ENCODE measurements around the gene AKAP10. TPM values are rescaled to one million over a fixed set of nuclear protein-coding genes. Genes with fewer than 3 reads are reported as not detected.

The AKAP10 gene
- 25.3 and 27.1 TPM in 2 replicates for total RNA-seq
- 10.0 and 10.6 TPM in 2 replicates for polyA plus RNA-seq
- 10.7 and 11.3 TPM in 2 replicates for polyA plus RNA-seq (2011; cell fraction: cytosol; rRNA removed)
- 30.4 and 35.7 TPM in 2 replicates for polyA plus RNA-seq (2011; cell fraction: nucleus; rRNA removed)
- polyA plus RNA-seq (2012) = 14.9 and 15.7 TPM in 2 replicates
- 40.9 and 65.5 TPM in 2 replicates for polyA minus RNA-seq
- 19.5 TPM for polyA minus RNA-seq (2011; cell fraction: cytosol; rRNA and poly(A)+ RNA removed)
- 37.4 and 55.9 TPM in 2 replicates for polyA minus RNA-seq (2011; cell fraction: nucleus; rRNA and poly(A)+ RNA removed)
- Bru-seq, nascent RNA = percentile 83 among the genes with signal in this experiment
- percentile 75 among the genes with signal in this experiment for BruChase-seq, experiment 1, labeled RNA remaining after a 6-hour chase
- percentile 81 among the genes with signal in this experiment for BruChase-seq, experiment 2, labeled RNA remaining after a 2-hour chase
- long read RNA-seq, full-length matches to known transcripts = 27 of 39 reads
- long read RNA-seq, partial matches to known transcripts = 4 of 39 reads
- long read RNA-seq, other reads (novel, unspliced or antisense) = 8 of 39 reads

DNA sequence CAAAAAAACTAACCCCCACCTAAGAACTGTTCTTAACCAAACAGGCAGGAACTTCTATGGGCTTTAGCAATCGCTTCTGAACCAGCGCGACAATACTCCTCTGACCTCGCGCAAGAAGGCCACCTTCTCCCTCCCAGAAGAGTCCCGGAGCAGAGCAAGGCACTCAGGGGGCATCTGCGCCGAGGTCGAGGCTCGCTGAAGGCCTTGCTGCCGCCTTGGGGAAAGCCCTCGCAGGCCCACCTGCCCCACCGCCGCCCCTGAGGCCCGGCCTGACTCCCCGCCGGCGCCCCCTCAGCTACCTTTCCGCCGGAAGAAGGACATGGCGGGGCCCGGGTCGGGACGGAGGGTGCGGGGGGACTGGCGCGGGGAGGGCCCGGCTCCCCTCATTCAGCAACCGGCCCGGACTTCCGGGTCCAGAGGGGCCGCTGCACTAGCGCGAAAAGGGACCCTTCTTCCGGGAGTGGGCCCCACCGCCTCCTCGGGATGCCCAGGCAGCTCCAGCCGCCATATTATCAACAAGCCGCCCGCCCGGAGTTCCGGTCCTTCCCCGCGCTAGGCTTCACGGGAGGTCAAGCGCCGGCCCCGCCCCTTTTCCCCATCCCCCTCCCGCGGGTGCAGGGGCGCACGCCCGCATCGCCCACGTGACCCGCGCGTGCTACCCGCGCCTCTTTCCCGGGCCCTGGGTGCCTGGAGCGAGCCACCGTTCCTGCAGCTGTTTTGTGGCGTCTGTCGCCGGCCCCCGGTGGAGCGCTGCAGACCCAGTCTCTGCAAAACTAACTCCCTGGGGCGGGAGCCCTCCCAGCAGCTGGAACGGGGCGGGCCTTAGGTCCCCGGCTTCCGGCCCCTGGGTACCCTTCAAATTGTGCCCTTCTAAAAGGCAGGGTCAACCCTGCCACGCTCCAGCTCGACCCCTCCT is at the start of gene AKAP10:
AKAP10 (minus strand) TSS at position 536 of the 916 bp plus-strand sequence; CDS start at position 387, 149 bp downstream.
- POLR2A ChIA-PET = interaction anchor here (0.5 to 1.0 kb wide), 2 partner anchors 33 to 1059 kb away, joined by 3 to 5 read pairs; no protein-coding TSS in a partner anchor
- H3K79me2 ChIP-seq (ENCODE audit: control insufficient read depth, insufficient read depth, low read length) = peaks cover 53% of the 10 kb centered on the region
- H3K27me3 ChIP-seq (ENCODE audit: control insufficient read depth in 2 of 2, insufficient read depth in 2 of 2, low read length in 2 of 2) = no peaks in the 10 kb centered on the region
- FAIRE-seq (peak; percentile 76), DNase-seq (ENCODE audit: low read depth, low spot score) (peak; percentile 79)
- no peaks in the 10 kb centered on the region for H3K9me3 ChIP-seq (replicated peaks; ENCODE audit: control insufficient read depth, insufficient read depth, low read length)
- BruUV-seq (replicated peaks) = TSS peak; percentile 58
- CTCF ChIA-PET = interaction anchor here (1.4 to 1.9 kb wide), 2 partner anchors 16 to 32 kb away, joined by 4 to 10 read pairs; partner anchors contain the start of gene SPECC1
- peak within 1 kb of the TSS; percentile 58 to 95 (median 82) for H3K4me3 ChIP-seq (replicated peaks in 1 of 3; ENCODE audit: insufficient read depth in 1 of 3, low read depth in 1 of 3, low read length in 3 of 3)
- TF ChIP-seq POLR2AphosphoS5 (IDR thresholded peaks at IDR 0.05; ENCODE audit: insufficient read depth, low read depth, low read length) (peak; percentile 87), MYC (IDR thresholded peaks at IDR 0.05; ENCODE audit: low read depth, low read length) (no peak), POLR2A (IDR thresholded peaks at IDR 0.05; ENCODE audit: low read depth, low read length) (peak; percentile 84), MAX (IDR thresholded peaks at IDR 0.05; ENCODE audit: insufficient read depth, insufficient read length) (peak; percentile 87)
- H3K27ac ChIP-seq (ENCODE audit: insufficient read depth, low read depth, low read length) = peak within 1 kb of the TSS; percentile 70
- H3K9me1 ChIP-seq (replicated peaks; ENCODE audit: control insufficient read depth, extremely low read depth, insufficient read depth, low read length) = no peaks in the 10 kb centered on the region
- H3K4me1 ChIP-seq (ENCODE audit: control insufficient read depth, extremely low read depth, insufficient read depth, low read length) = peaks cover 7% of the 10 kb centered on the region
- no peaks in the 10 kb centered on the region for H3K36me3 ChIP-seq (ENCODE audit: control insufficient read depth in 2 of 2, extremely low read depth in 1 of 2, insufficient read depth in 2 of 2, low read length in 2 of 2)
- no peaks in the 10 kb centered on the region for H4K20me1 ChIP-seq (replicated peaks; ENCODE audit: control insufficient read depth, extremely low read depth, insufficient read depth, low read length)
- peak within 1 kb of the TSS; percentile 84 for H2AFZ ChIP-seq (ENCODE audit: low read depth, low read length)
- intact Hi-C loops (cut with micrococcal nuclease) = loop anchor here (2.0 to 10.0 kb wide), 2 partner anchors 19 to 113 kb away; partner anchors contain the start of gene ULK2
- H3K9ac ChIP-seq (replicated peaks; ENCODE audit: extremely low read depth, insufficient read depth, low read length) = peak within 1 kb of the TSS; percentile 78
- dilution Hi-C loops (cut with MboI; ENCODE audit: extremely low pct_ligation_motif_present, low sequenced_read_pairs) = no loop called here
- H3K4me2 ChIP-seq (ENCODE audit: insufficient read depth, low read length) = peak within 1 kb of the TSS; percentile 98
